Kasumi-1 (cell line): Measurements from ENCODE around the gene WDR93.
"Not testable (repeated sequence)": the region's sequence is repeated elsewhere in the genome, so short reads cannot be mapped to it uniquely, and the experiment has no call there.

ENCODE experiments used
- DNase-seq, 2 experiments: peaks; one replicate each; lab custom pipeline; 2025; lab: John Stamatoyannopoulos, UW

WDR93 gene

DNA sequence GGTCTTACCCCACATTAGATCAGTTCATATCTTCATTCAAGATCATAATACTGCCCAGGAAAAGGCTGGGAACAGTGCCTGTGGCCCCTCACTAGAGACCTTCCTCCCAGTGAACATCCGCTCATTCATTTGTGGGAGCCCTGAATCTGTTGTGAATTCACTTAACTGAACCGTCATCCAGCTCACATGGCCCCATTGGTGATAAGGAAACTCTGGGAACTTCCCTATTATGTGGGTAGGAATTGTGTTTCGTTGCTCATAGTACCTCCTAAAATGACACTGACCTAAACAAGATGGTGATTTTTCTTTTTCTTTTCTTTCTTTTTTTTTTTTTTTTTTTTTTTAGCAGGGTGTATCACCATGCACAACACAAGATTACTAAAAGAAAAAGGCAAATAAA lies 78.8 kb downstream of the WDR93 start:
- DNase-seq, result no peak

- DNase-seq, result no peak
Measured at GRCh38 chr15:89770041-89770440, 79.4 kb downstream of the WDR93 start.

GRCh38 chr15:89772932-89773583 lies 82.4 kb downstream of the WDR93 start:
- peak; percentile 6 to 31 for DNase-seq

- DNase-seq, result no peak
Measured at GRCh38 chr15:89774492-89774891, 83.9 kb downstream of the WDR93 start.

- DNase-seq, result no peak
Measured at GRCh38 chr15:89775815-89776214, 85.2 kb downstream of the WDR93 start.

- DNase-seq, result peak; percentile 11 to 19
Measured at GRCh38 chr15:89776274-89777072, 85.9 kb downstream of the WDR93 start, which contains the start of gene MESP2. Gene MESP2, plus strand, starts transcription at chr15:89776332. Its CDS starts 26 bp downstream, at chr15:89776358.

- DNase-seq, result no peak
Measured at GRCh38 chr15:89777073-89777751, 86.6 kb downstream of the WDR93 start.

DNA sequence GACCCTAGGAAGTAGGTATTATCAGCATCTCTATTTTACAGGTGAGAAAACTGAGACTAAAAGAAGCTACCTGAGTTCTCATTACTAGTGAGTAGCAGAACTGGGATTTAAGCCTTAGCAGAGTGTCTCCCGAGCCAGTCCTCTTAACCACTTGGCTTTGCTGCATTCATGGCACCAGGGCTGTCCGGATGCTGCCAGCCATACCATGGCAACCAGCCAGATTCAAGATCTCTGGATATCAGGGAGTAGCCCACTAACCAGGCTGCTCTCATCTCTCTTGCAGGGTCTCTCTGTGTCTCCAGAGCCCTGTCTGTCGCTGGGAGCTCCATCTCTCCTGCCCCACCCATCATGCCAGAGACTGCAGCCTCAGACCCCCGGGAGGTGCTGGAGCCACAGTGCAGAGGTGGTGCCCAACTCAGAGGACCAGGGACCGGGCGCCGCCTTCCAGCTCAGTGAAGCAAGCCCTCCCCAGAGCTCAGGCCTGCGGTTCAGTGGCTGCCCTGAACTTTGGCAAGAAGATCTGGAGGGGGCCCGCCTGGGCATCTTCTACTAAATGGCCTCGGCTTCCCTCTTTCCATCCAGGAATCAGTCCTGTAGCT lies 87.3 kb downstream of the WDR93 start:
- DNase-seq, result no peak

DNA sequence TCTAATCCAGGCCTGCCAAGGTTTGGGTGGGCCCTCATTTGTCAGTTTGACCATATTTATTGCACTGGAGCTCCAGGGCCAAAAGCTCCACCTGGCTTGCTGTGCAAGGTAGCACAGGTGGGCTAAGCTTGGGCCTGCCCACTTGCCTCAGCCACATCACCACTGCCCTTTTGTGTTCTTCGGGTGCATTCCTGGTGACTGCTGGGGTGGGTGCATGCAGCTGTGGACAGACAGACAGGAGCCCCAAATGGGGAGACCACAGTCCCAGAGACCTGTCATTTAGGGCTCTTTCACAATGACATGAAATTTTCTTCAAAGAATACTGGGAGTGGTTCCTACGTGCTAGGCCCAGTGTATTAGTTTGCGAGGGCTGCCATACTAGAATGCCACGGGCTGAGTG lies 88.2 kb downstream of the WDR93 start:
- no peak for DNase-seq

DNA sequence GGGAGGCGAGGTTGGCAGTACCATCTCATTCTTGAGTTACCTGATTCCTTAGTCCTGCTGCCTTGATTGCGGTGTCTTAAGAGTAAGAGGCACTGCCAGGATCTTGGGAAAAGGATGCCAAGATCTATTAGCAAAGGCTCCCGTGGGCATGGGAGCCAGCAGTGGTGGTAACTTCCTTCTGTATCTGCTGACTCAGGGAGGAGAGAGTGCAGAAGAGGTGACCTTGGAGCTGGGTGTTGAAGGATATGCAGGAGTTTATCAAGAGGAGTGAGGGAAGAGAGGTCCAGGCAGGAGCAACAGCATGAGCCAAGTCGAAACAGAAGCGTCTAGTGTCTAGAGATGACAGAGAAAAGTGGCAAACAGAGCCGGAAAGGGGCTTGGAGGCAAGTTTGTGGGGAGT lies 90.0 kb downstream of the WDR93 start:
- no peak for DNase-seq

DNA sequence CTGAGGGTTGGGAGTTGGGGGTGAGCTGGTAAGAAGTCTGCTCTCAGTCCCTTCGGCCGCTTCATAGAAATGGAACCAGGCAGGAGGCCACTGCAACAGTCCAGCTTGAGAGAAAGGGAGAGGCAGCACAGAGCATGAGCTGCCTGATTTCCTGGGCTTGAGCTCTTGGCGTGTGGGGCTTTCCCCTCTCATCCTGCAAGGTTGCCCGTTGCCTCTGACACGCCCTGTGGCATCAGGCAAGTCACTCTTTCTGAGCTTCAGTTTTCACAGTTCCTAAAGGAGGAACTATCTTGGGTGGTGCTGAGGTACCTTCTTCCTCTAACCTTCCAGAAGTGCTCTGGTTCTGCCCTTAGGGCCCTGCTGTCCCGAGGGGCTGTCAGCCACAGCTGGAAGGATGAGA lies 90.4 kb downstream of the WDR93 start:
- peak; percentile 22 to 44 for DNase-seq

DNA sequence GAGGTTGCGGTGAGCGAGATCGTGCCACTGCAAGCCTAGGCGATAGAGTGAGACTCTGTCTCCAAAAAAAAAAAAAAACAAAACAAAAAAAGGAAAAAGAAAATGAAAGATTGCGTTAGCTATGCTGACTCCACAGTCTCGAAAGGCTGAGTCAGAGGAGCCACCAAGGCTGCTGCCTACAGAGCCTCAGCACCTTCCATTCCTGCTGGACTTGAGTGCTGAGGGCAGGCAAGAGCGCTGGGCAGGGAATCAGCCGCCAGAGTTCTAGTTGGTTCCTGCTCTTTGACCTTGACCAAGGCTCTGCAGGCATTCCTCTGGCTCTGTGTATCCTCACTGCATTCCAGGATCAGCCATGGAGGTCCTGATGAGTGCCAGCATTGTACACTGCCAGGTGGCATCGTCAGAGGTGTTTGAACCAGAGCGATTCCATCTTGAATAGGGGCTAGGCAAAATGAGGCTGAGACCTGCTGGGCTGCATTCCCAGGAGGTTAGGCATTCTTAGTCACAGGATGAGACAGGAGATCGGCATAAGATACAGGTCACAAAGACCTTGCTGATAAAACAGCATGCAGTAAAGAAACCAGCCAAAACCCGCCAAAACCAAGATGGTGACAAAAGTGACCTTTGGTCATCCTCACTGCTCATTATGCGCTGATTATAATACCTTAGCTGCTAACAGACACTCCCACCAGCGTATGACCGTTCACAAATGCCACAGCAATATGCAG lies 91.4 kb downstream of the WDR93 start:
- no peak for DNase-seq

GRCh38 chr15:89782619-89782950 lies 92.0 kb downstream of the WDR93 start:
- not testable (repeated sequence) for DNase-seq

GRCh38 chr15:89783111-89783860 lies 92.7 kb downstream of the WDR93 start:
- DNase-seq, result no peak

- no peak for DNase-seq
Measured at GRCh38 chr15:89783861-89784685, 93.5 kb downstream of the WDR93 start.

DNA sequence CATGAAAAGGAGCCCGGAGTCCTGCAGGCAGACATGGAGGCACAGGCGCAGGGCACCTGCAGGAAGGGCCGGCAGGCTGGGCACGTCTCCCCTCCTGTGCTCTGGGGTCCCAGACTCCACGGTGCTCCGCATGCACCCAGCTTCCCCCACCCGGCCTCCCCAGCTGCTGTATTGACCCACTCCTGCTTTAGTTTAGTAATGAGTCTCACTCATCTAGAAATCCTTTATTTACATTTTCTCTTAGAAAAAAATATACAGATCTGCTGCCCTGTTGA lies 94.0 kb downstream of the WDR93 start:
- no peak for DNase-seq

DNA sequence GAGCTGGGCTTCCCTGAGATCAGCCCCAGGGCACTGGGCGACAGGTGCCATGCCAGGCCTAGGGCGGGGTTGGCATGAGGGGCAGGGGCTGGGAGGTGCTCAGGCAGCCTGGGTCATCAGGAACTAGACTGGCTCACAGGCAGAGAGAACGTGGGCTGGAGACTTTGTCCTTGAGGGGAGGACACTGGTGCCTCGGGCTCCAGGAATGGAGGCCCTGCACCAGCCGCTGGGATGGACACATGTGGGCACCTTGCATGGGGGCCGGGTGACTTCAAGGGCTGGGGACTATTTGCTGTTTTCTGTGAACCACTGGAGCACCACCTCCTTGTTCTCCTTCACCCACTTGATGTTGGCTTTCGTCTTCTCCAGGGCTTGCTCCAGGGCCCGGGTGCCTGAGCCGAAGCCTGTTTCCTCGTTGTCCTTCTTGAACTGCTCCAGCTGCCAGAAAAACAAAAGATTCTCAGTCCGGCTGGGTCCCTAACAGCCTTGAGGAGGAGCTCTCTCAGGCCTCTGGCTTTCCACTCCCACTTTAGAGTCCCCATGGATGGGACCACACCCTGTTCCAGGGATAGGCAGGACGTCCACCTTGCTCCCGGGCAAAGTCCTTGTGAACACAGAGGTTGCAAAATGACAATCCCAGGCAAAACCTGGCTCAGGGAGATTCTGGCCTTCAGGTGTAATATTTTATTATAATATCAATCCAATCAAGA lies 94.6 kb downstream of the WDR93 start:
- no peak for DNase-seq

- DNase-seq, result no peak
Measured at GRCh38 chr15:89785774-89786140, 95.1 kb downstream of the WDR93 start.

GRCh38 chr15:89787944-89788343 lies 97.3 kb downstream of the WDR93 start:
- no peak for DNase-seq

GRCh38 chr15:89788585-89788984 lies 98.0 kb downstream of the WDR93 start:
- DNase-seq, result not testable (repeated sequence)
